K562 (cell line): ENCODE measurements around the gene KCNC3. TPM values are rescaled to one million over a fixed set of nuclear protein-coding genes. Genes with fewer than 3 reads are reported as not detected.

Source experiments
- FOS ChIP-seq: IDR thresholded peaks from 3 replicates; pipeline ENCODE4 v1.6.1; 2011; ENCODE audit not compliant: insufficient read length; ENCODE audit errors: extremely low read depth
- MYBL2 ChIP-seq, 2 experiments: fragments of 450-650 bp in 1 of 2; sonication (generic) in 1 of 2; formaldehyde crosslinking in 1 of 2; IDR thresholded peaks; 2 replicates each; pipeline versions ENCODE4 v1.6.1 to v1.8.1; 2017 to 2022; ENCODE audit warnings: borderline replicate concordance in 1 of 2, inconsistent platforms in 1 of 2, low read depth in 1 of 2, mild to moderate bottlenecking in 1 of 2, missing genetic modification reagents in 1 of 2, moderate library complexity in 1 of 2
- NFE2L1 ChIP-seq: fragments of 450-650 bp; IDR thresholded peaks from 2 replicates; pipeline ENCODE4 v1.6.1; 2016; ENCODE audit warnings: missing genetic modification characterization, low read depth, mild to moderate bottlenecking, missing compliant biosample characterization, moderate library complexity, borderline replicate concordance
- RBM22 ChIP-seq: fragments of 200-400 bp; formaldehyde crosslinking; IDR thresholded peaks from 2 replicates; pipeline ENCODE4 v1.6.1; 2018; ENCODE audit warnings: low read length, low read depth; ENCODE audit not compliant: poor library complexity, severe bottlenecking
- SAFB2 ChIP-seq: fragments of 200-400 bp; formaldehyde crosslinking; IDR thresholded peaks from 2 replicates; pipeline ENCODE4 v1.6.1; 2018; ENCODE audit warnings: borderline replicate concordance, low read length, low read depth, moderate library complexity; ENCODE audit not compliant: severe bottlenecking
- SMARCA5 ChIP-seq: fragments of 450-650 bp; IDR thresholded peaks from 2 replicates; pipeline ENCODE4 v1.6.1; 2016
- SP1 ChIP-seq: sonication (generic); formaldehyde crosslinking; IDR thresholded peaks from 2 replicates; pipeline ENCODE4 v1.8.1; 2022; ENCODE audit warnings: mild to moderate bottlenecking, missing genetic modification reagents
- polyA plus RNA-seq, 8 experiments: library from polyadenylated mRNA; depleted of rRNA in 4 of 8; stranded (reverse) in 5 of 8; unstranded in 3 of 8; fragments of >200 nt; fragmentation: Nextera tagmentation in 2 of 8; fragmentation: Illumina TruSeq in 1 of 8; extraction: Ambion mirVana in 2 of 8; extraction: Trizol in 1 of 8; gene quantifications; 2 replicates each; pipeline versions ENCODE4 v1.2.1 to v1.2.3, GENCODE V29; 2011 to 2014; ENCODE audit warnings: inconsistent platforms in 1 of 8, missing spikeins in 1 of 8
- total RNA-seq, 7 experiments: library from RNA; depleted of rRNA in 6 of 7; stranded (reverse); fragments of >200 nt in 6 of 7; fragmentation: Illumina TruSeq in 2 of 7; extraction: Trizol in 2 of 7; gene quantifications; 2 replicates each; pipeline versions ENCODE4 v1.2.1 to v1.2.3, GENCODE V29; 2011 to 2021; ENCODE audit warnings: low replicate concordance in 1 of 7
- TF ChIP-seq, protein P1 (sequence below): fragments of 450-650 bp; IDR thresholded peaks from 2 replicates; pipeline ENCODE4 v1.6.1; 2016; ENCODE audit warnings: mild to moderate bottlenecking, moderate library complexity
- TF ChIP-seq, protein P2 (sequence below), 2 experiments: fragments of 450-650 bp in 1 of 2; sonication (generic) in 1 of 2; formaldehyde crosslinking; conservative IDR thresholded peaks; 2 replicates each; pipeline versions ENCODE4 v1.4.0 to v1.8.1; 2020 to 2022; ENCODE audit warnings: mild to moderate bottlenecking in 1 of 2, missing genetic modification reagents in 1 of 2
- TF ChIP-seq, protein P3 (sequence below): fragments of 250-450 bp; sonication (Bioruptor Pico); IDR thresholded peaks from 2 replicates; pipeline ENCODE4 v1.8.0; 2022; ENCODE audit warnings: inconsistent platforms, mild to moderate bottlenecking, moderate library complexity, borderline replicate concordance

The KCNC3 gene
- total and polyA plus RNA-seq, 9 of the 15 experiments (the other 6 are each of a cell fraction or from before 2014, with no cell fraction given) = 0.03 to 26.2 (median 2.0) TPM

DNA sequence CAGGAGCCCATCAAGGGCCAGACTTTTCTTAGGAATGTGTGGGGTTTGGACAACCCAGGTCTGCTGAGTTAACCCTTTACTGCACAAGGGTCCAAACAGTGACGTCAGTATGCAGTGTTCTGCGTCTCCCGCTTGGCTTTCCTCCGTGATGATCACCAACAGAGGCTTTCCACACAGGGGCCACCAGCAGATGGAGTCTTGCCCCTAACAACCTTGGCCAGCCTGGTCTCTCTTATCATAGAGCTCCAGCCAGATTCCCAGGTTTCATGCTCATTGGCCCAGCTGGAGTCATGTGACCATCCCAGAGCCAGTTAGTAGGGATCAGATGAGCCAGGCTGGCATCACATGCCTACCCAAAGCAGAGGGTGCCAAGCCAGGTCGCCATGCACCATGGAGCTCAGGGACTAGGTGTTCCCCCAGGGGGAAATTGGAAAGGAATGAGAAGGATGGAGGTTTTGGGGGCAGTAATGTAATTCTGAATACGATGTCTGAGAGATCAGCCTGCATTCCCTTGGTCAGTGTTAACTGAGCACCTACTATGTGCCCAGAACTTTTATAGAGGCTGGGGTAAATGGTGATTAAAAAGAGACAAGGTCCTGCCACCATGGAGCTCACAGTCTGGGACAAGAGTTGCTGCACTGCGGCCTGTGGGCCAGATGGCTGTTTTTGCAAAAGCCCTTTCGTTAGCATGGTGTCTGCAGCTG, 64.5 kb downstream of the KCNC3 start (continued):
- TF ChIP-seq, protein P1, sequence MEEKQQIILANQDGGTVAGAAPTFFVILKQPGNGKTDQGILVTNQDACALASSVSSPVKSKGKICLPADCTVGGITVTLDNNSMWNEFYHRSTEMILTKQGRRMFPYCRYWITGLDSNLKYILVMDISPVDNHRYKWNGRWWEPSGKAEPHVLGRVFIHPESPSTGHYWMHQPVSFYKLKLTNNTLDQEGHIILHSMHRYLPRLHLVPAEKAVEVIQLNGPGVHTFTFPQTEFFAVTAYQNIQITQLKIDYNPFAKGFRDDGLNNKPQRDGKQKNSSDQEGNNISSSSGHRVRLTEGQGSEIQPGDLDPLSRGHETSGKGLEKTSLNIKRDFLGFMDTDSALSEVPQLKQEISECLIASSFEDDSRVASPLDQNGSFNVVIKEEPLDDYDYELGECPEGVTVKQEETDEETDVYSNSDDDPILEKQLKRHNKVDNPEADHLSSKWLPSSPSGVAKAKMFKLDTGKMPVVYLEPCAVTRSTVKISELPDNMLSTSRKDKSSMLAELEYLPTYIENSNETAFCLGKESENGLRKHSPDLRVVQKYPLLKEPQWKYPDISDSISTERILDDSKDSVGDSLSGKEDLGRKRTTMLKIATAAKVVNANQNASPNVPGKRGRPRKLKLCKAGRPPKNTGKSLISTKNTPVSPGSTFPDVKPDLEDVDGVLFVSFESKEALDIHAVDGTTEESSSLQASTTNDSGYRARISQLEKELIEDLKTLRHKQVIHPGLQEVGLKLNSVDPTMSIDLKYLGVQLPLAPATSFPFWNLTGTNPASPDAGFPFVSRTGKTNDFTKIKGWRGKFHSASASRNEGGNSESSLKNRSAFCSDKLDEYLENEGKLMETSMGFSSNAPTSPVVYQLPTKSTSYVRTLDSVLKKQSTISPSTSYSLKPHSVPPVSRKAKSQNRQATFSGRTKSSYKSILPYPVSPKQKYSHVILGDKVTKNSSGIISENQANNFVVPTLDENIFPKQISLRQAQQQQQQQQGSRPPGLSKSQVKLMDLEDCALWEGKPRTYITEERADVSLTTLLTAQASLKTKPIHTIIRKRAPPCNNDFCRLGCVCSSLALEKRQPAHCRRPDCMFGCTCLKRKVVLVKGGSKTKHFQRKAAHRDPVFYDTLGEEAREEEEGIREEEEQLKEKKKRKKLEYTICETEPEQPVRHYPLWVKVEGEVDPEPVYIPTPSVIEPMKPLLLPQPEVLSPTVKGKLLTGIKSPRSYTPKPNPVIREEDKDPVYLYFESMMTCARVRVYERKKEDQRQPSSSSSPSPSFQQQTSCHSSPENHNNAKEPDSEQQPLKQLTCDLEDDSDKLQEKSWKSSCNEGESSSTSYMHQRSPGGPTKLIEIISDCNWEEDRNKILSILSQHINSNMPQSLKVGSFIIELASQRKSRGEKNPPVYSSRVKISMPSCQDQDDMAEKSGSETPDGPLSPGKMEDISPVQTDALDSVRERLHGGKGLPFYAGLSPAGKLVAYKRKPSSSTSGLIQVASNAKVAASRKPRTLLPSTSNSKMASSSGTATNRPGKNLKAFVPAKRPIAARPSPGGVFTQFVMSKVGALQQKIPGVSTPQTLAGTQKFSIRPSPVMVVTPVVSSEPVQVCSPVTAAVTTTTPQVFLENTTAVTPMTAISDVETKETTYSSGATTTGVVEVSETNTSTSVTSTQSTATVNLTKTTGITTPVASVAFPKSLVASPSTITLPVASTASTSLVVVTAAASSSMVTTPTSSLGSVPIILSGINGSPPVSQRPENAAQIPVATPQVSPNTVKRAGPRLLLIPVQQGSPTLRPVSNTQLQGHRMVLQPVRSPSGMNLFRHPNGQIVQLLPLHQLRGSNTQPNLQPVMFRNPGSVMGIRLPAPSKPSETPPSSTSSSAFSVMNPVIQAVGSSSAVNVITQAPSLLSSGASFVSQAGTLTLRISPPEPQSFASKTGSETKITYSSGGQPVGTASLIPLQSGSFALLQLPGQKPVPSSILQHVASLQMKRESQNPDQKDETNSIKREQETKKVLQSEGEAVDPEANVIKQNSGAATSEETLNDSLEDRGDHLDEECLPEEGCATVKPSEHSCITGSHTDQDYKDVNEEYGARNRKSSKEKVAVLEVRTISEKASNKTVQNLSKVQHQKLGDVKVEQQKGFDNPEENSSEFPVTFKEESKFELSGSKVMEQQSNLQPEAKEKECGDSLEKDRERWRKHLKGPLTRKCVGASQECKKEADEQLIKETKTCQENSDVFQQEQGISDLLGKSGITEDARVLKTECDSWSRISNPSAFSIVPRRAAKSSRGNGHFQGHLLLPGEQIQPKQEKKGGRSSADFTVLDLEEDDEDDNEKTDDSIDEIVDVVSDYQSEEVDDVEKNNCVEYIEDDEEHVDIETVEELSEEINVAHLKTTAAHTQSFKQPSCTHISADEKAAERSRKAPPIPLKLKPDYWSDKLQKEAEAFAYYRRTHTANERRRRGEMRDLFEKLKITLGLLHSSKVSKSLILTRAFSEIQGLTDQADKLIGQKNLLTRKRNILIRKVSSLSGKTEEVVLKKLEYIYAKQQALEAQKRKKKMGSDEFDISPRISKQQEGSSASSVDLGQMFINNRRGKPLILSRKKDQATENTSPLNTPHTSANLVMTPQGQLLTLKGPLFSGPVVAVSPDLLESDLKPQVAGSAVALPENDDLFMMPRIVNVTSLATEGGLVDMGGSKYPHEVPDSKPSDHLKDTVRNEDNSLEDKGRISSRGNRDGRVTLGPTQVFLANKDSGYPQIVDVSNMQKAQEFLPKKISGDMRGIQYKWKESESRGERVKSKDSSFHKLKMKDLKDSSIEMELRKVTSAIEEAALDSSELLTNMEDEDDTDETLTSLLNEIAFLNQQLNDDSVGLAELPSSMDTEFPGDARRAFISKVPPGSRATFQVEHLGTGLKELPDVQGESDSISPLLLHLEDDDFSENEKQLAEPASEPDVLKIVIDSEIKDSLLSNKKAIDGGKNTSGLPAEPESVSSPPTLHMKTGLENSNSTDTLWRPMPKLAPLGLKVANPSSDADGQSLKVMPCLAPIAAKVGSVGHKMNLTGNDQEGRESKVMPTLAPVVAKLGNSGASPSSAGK = 0 out of 2 replicates have a peak, but pooled peaks have one; percentile 33
- TF ChIP-seq SAFB2 = no peak
- TF ChIP-seq SMARCA5 = no peak
- no peak for TF ChIP-seq RBM22
- no peak for TF ChIP-seq FOS
- TF ChIP-seq MYBL2 (IDR thresholded peaks at IDR 0.05; ENCODE audit: low read depth) = no peak
- no peak for TF ChIP-seq MYBL2 (CRISPR knock-in tag; IDR thresholded peaks at IDR 0.05; ENCODE audit: borderline replicate concordance)
- TF ChIP-seq, protein P2, sequence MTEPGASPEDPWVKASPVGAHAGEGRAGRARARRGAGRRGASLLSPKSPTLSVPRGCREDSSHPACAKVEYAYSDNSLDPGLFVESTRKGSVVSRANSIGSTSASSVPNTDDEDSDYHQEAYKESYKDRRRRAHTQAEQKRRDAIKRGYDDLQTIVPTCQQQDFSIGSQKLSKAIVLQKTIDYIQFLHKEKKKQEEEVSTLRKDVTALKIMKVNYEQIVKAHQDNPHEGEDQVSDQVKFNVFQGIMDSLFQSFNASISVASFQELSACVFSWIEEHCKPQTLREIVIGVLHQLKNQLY (CRISPR knock-in tag; conservative IDR thresholded peaks at IDR 0.05) = no peak
- TF ChIP-seq, protein P3, sequence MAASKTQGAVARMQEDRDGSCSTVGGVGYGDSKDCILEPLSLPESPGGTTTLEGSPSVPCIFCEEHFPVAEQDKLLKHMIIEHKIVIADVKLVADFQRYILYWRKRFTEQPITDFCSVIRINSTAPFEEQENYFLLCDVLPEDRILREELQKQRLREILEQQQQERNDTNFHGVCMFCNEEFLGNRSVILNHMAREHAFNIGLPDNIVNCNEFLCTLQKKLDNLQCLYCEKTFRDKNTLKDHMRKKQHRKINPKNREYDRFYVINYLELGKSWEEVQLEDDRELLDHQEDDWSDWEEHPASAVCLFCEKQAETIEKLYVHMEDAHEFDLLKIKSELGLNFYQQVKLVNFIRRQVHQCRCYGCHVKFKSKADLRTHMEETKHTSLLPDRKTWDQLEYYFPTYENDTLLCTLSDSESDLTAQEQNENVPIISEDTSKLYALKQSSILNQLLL (CRISPR knock-in tag) = no peak
- TF ChIP-seq SP1 (CRISPR knock-in tag) = peak; percentile 52; the same call in 1 of the 2 replicates
- no peak for TF ChIP-seq NFE2L1 (tag)
